ENCODE results near the gene HEY2. TPM values are rescaled to one million over a fixed set of nuclear protein-coding genes. Genes with fewer than 3 reads are reported as not detected.
"Not testable (repeated sequence)": the region's sequence is repeated elsewhere in the genome, so short reads cannot be mapped to it uniquely, and the experiment has no call there.

HEY2 gene
- total and polyA plus RNA-seq, 12 donors: 12.4 to 75.1 (median 33.2) TPM

GRCh38 chr6:125802383-125802782 lies 53.0 kb downstream of the HEY2 start:
- no peaks in the 10 kb centered on the region for H3K9me3 ChIP-seq
- WGBS, 2 donors: 91 to 93% methylated on average over 2 of the region's 2 CpGs
- H3K4me3 ChIP-seq: no peak overlapping the region
- peaks cover 0 to 17% (median 0%) of the 10 kb centered on the region in 9 donors for H3K36me3 ChIP-seq
- no peak for ATAC-seq
- intact Hi-C loops (cut with DNase I): loop anchor here in 1 of 10 donors (5.0 kb wide), 1 partner anchor 55 kb away; no protein-coding TSS in a partner anchor
- TF ChIP-seq CTCF (IDR thresholded peaks at IDR 0.05): no peak
- no peak for DNase-seq
- no peaks in the 10 kb centered on the region for H3K27me3 ChIP-seq
- peak overlapping the region in 3 of 10 donors; percentile 2 to 78 (median 47) for H3K27ac ChIP-seq
- H3K4me1 ChIP-seq: peaks cover 0 to 54% (median 9%) of the 10 kb centered on the region in 9 donors

DNA sequence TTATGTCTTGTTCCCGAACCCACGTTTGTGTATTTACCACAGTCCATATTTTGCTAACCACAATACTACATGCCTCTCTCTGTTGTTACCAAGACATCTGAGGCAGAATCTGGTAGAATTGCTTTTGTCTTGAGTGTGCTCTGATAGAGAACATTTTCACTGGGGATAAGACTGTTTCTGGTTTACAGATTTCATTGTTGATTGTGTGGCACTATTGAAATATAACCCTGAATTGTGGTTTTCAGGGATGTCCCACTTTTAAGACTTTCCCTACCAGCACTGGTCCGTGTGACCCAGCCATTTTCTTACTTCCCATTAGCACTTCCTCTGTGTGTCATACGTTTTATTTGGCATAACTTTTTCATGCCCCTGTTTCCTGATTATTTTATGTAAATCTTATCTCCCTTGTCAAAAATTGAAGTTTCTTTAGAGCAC lies 53.5 kb downstream of the HEY2 start:
- Histone ChIP-seq H3K4me3 (no peak overlapping the region), H3K9me3 (no peaks in the 10 kb centered on the region), H3K27me3 (no peaks in the 10 kb centered on the region), H3K27ac (peak overlapping the region in 3 of 10 donors; percentile 2 to 78 (median 47)), H3K36me3 (peaks cover 0 to 16% (median 0%) of the 10 kb centered on the region in 9 donors), H3K4me1 (peaks cover 0 to 49% (median 9%) of the 10 kb centered on the region in 9 donors)
- no peak for TF ChIP-seq CTCF (IDR thresholded peaks at IDR 0.05)
- DNase-seq (no peak), ATAC-seq (peak in 4 of 8 donors; percentile 31 to 61 (median 52))
- intact Hi-C loops (cut with DNase I): loop anchor here in 1 of 10 donors (5.0 kb wide), 1 partner anchor 54 kb away; no protein-coding TSS in a partner anchor
- 52 to 53% methylated on average over 4 of the region's 4 CpGs for WGBS, 2 donors

DNA sequence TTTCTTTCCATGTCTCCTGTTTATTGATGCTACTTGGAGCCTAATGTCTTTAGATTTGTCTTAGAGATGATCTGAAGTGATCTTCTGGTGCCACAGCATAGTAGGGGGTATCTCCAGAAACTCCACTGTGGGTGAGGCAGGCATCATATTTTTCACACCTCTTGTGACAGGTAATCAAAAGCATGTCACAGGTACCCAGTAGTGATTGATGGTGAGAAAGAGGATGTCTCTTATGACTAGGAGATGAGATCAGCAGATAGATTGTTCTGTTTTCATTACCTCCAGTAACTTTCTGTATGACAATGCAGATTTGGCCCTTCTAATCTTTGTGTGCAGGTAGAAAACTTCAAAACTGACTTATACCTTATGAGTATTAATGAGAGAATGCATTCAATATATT lies 54.8 kb downstream of the HEY2 start:
- intact Hi-C loops (cut with DNase I): loop anchor here in 1 of 10 donors (5.0 kb wide), 1 partner anchor 53 kb away; no protein-coding TSS in a partner anchor
- Histone ChIP-seq H3K27me3 (no peaks in the 10 kb centered on the region), H3K27ac (no peak overlapping the region), H3K36me3 (peaks cover 0 to 13% (median 0%) of the 10 kb centered on the region in 9 donors), H3K9me3 (no peaks in the 10 kb centered on the region), H3K4me1 (peaks cover 0 to 37% (median 9%) of the 10 kb centered on the region in 9 donors), H3K4me3 (no peak overlapping the region)
- no peak for TF ChIP-seq CTCF (IDR thresholded peaks at IDR 0.05)
- DNase-seq: no peak
- ATAC-seq: no peak

DNA sequence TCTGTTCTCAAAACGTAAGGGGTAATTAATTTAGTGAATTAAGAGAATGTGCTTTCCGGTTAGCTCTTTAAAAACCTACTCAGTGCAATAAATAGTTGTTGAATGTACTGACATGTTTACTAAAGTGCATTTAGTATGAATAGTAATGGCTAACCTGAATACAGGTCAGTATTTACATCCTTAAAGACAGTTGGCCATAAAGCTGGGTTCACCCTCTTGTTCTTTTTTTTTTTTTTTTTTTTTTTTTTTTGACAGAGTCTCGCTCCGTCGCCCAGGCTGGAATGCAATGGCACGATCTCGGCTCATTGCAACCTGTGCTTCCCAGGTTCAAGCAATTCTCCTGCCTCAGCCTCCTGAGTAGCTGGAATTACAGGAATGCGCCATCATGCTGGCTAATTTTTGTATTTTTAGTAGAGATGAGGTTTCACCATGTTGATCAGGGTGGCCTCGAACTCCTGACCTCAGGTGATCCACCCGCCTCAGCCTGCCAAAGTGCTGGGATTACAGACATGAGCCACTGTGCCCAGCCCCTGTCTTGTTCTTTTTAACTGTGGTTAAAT lies 55.5 kb downstream of the HEY2 start:
- 97% methylated on average over 10 of the region's 10 CpGs for WGBS, 2 donors
- H3K4me1 ChIP-seq: peaks cover 0 to 30% (median 9%) of the 10 kb centered on the region in 9 donors
- H3K36me3 ChIP-seq, H3K9me3 ChIP-seq, H3K27me3 ChIP-seq, H3K4me3 ChIP-seq, H3K27ac ChIP-seq, ATAC-seq, DNase-seq: not testable (repeated sequence)
- intact Hi-C loops (cut with DNase I): loop anchor here in 1 of 10 donors (5.0 kb wide), 1 partner anchor 52 kb away; no protein-coding TSS in a partner anchor

GRCh38 chr6:125806813-125807212 lies 57.4 kb downstream of the HEY2 start:
- peaks cover 0 to 42% (median 10%) of the 10 kb centered on the region in 9 donors for H3K4me1 ChIP-seq
- ATAC-seq (no peak), DNase-seq (no peak)
- no peaks in the 10 kb centered on the region for H3K27me3 ChIP-seq
- TF ChIP-seq CTCF (IDR thresholded peaks at IDR 0.05): no peak
- H3K27ac ChIP-seq: no peak overlapping the region
- no peaks in the 10 kb centered on the region for H3K9me3 ChIP-seq
- 84 to 89% methylated on average over 4 of the region's 4 CpGs for WGBS, 2 donors
- intact Hi-C loops (cut with DNase I): no loop called here
- peaks cover 0 to 9% (median 0%) of the 10 kb centered on the region in 9 donors for H3K36me3 ChIP-seq
- no peak overlapping the region for H3K4me3 ChIP-seq

Data from heart right ventricle (tissue), 16 donors.